Karpas-422 (cell line): ENCODE results near the gene AMZ1. TPM values are rescaled to one million over a fixed set of nuclear protein-coding genes. Genes with fewer than 3 reads are reported as not detected.

Experiments
- DNase-seq: peaks from one replicate; pipeline ENCODE4 v3.0.0-alpha.2; 2015
- H2AFZ ChIP-seq: fragments of 200-600 bp; sonication (generic); 2 replicates; pipeline ENCODE4 v1.6.1; 2014; ENCODE audit warnings: antibody characterized with exemption, low read length, mixed read lengths
- H3K27ac ChIP-seq: fragments of 200-600 bp; sonication (generic); 2 replicates; pipeline ENCODE4 v1.5.1; 2014; ENCODE audit warnings: mild to moderate bottlenecking, low read length, moderate library complexity
- H3K27me3 ChIP-seq: fragments of 200-600 bp; sonication (generic); 2 replicates; pipeline ENCODE4 v1.6.1; 2014; ENCODE audit warnings: low read length, mixed read lengths
- H3K36me3 ChIP-seq: fragments of 200-600 bp; sonication (generic); 2 replicates; pipeline ENCODE4 v1.6.1; 2014; ENCODE audit warnings: low read length, mixed read lengths; ENCODE audit not compliant: insufficient read depth
- H3K4me1 ChIP-seq: fragments of 200-600 bp; sonication (generic); 2 replicates; pipeline ENCODE4 v1.6.1; 2014; ENCODE audit warnings: mild to moderate bottlenecking, low read length, mixed read lengths
- H3K4me2 ChIP-seq: fragments of 200-600 bp; sonication (generic); 2 replicates; pipeline ENCODE4 v1.6.1; 2014; ENCODE audit warnings: low read length, low read depth, mild to moderate bottlenecking; ENCODE audit not compliant: poor library complexity, severe bottlenecking
- H3K4me3 ChIP-seq: fragments of 200-600 bp; sonication (generic); 2 replicates; pipeline ENCODE4 v1.5.1; 2014; ENCODE audit warnings: mild to moderate bottlenecking, antibody characterized with exemption, low read length, mixed read lengths
- H3K79me2 ChIP-seq: fragments of 200-600 bp; sonication (generic); 2 replicates; pipeline ENCODE4 v1.6.1; 2014; ENCODE audit warnings: mild to moderate bottlenecking, low read length, mixed read lengths
- H3K9ac ChIP-seq: fragments of 200-600 bp; sonication (generic); 2 replicates; pipeline ENCODE4 v1.6.0; 2014; ENCODE audit warnings: low read length
- H3K9me2 ChIP-seq: fragments of 200-600 bp; sonication (generic), shearing (Covaris generic); replicated peaks from 2 replicates; pipeline ENCODE4 v1.6.0; 2014; ENCODE audit warnings: mild to moderate bottlenecking, low read length, moderate library complexity; ENCODE audit not compliant: insufficient read depth
- H3K9me3 ChIP-seq: fragments of 300-700, 200-600 bp; sonication (generic); 2 replicates; pipeline ENCODE4 v1.6.1; 2014; ENCODE audit warnings: low read length, mixed read lengths
- H4K20me1 ChIP-seq: fragments of 200-600 bp; sonication (generic); 2 replicates; pipeline ENCODE4 v1.6.1; 2014; ENCODE audit warnings: mild to moderate bottlenecking, antibody characterized with exemption, low read length, low read depth; ENCODE audit not compliant: insufficient read depth
- total RNA-seq: library from RNA; depleted of rRNA; stranded (reverse); fragments of >200 nt; shearing (Covaris generic); gene quantifications from 2 replicates; pipeline ENCODE4 v1.2.3, GENCODE V29; 2014; ENCODE audit warnings: low replicate concordance

The AMZ1 gene
- total RNA-seq, 1 experiment from 2014 or later = not detected

GRCh38 chr7:2649139-2649838, 38.7 kb upstream of the AMZ1 start:
- H3K27me3 ChIP-seq = no peaks in the 10 kb centered on the region
- H3K9me3 ChIP-seq = no peaks in the 10 kb centered on the region
- H3K79me2 ChIP-seq = no peaks in the 10 kb centered on the region
- no peak overlapping the region for H3K4me3 ChIP-seq
- no peaks in the 10 kb centered on the region for H3K36me3 ChIP-seq
- no peak overlapping the region for H3K4me2 ChIP-seq
- no peak overlapping the region for H2AFZ ChIP-seq
- peaks cover 13% of the 10 kb centered on the region for H3K4me1 ChIP-seq
- no peaks in the 10 kb centered on the region for H4K20me1 ChIP-seq
- DNase-seq = no peak
- H3K27ac ChIP-seq = no peak overlapping the region
- no peak overlapping the region for H3K9ac ChIP-seq
- H3K9me2 ChIP-seq = no peaks in the 10 kb centered on the region

- no peaks in the 10 kb centered on the region for H3K9me2 ChIP-seq
- no peaks in the 10 kb centered on the region for H3K36me3 ChIP-seq
- H3K79me2 ChIP-seq = no peaks in the 10 kb centered on the region
- no peaks in the 10 kb centered on the region for H3K27me3 ChIP-seq
- no peak overlapping the region for H3K4me3 ChIP-seq
- H2AFZ ChIP-seq = no peak overlapping the region
- no peaks in the 10 kb centered on the region for H4K20me1 ChIP-seq
- DNase-seq = no peak
- H3K27ac ChIP-seq = no peak overlapping the region
- H3K4me1 ChIP-seq = peaks cover 7% of the 10 kb centered on the region
- no peaks in the 10 kb centered on the region for H3K9me3 ChIP-seq
- H3K9ac ChIP-seq = no peak overlapping the region
- H3K4me2 ChIP-seq = no peak overlapping the region
Measured at GRCh38 chr7:2649991-2650390, 38.0 kb upstream of the AMZ1 start.

DNA sequence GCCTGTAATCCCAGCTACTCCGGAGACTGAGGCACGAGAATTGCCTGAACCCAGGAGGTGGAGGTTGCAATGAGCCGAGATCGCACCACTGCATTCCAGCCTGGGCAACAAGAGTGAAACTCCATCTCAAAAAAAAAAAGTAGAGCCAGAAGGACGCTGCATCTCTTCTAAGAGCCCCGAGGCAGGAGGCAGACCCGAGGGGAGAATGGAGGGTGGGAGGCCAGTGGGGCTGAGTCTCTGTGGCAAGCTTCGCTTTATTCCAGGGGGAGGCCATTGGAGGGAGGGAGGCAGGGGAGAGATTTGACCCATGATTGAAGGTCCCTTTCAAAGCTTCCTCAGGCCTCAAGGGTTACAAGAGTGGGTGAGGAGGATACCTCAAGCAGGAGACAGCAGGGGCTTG, 37.6 kb upstream of the AMZ1 start:
- no peak overlapping the region for H3K27ac ChIP-seq
- H3K4me2 ChIP-seq = no peak overlapping the region
- H3K4me3 ChIP-seq = no peak overlapping the region
- H3K79me2 ChIP-seq = no peaks in the 10 kb centered on the region
- DNase-seq = no peak
- H4K20me1 ChIP-seq = no peaks in the 10 kb centered on the region
- H2AFZ ChIP-seq = no peak overlapping the region
- no peaks in the 10 kb centered on the region for H3K36me3 ChIP-seq
- H3K9me2 ChIP-seq = no peaks in the 10 kb centered on the region
- no peaks in the 10 kb centered on the region for H3K27me3 ChIP-seq
- H3K9me3 ChIP-seq = no peaks in the 10 kb centered on the region
- peaks cover 3% of the 10 kb centered on the region for H3K4me1 ChIP-seq
- H3K9ac ChIP-seq = no peak overlapping the region

- H4K20me1 ChIP-seq = no peaks in the 10 kb centered on the region
- H3K9ac ChIP-seq = no peak overlapping the region
- H3K4me3 ChIP-seq = no peak overlapping the region
- no peaks in the 10 kb centered on the region for H3K9me3 ChIP-seq
- no peaks in the 10 kb centered on the region for H3K4me1 ChIP-seq
- DNase-seq = peak; percentile 74
- no peaks in the 10 kb centered on the region for H3K79me2 ChIP-seq
- no peak overlapping the region for H3K4me2 ChIP-seq
- H3K27ac ChIP-seq = no peak overlapping the region
- no peak overlapping the region for H2AFZ ChIP-seq
- H3K9me2 ChIP-seq = no peaks in the 10 kb centered on the region
- no peaks in the 10 kb centered on the region for H3K27me3 ChIP-seq
- no peaks in the 10 kb centered on the region for H3K36me3 ChIP-seq
Measured at GRCh38 chr7:2651336-2651735, 36.7 kb upstream of the AMZ1 start.

GRCh38 chr7:2651847-2652735, 35.9 kb upstream of the AMZ1 start:
- no peaks in the 10 kb centered on the region for H3K36me3 ChIP-seq
- no peak overlapping the region for H3K27ac ChIP-seq
- no peak overlapping the region for H2AFZ ChIP-seq
- no peaks in the 10 kb centered on the region for H3K4me1 ChIP-seq
- H3K9me2 ChIP-seq = no peaks in the 10 kb centered on the region
- H4K20me1 ChIP-seq = no peaks in the 10 kb centered on the region
- H3K27me3 ChIP-seq = no peaks in the 10 kb centered on the region
- H3K9me3 ChIP-seq = no peaks in the 10 kb centered on the region
- no peaks in the 10 kb centered on the region for H3K79me2 ChIP-seq
- H3K4me2 ChIP-seq = no peak overlapping the region
- no peak overlapping the region for H3K4me3 ChIP-seq
- no peak for DNase-seq
- no peak overlapping the region for H3K9ac ChIP-seq

GRCh38 chr7:2652736-2653060, 35.3 kb upstream of the AMZ1 start:
- Histone ChIP-seq H2AFZ (no peak overlapping the region), H3K9ac (no peak overlapping the region), H3K9me3 (no peaks in the 10 kb centered on the region), H3K27me3 (no peaks in the 10 kb centered on the region), H3K4me2 (no peak overlapping the region), H3K4me3 (no peak overlapping the region), H3K27ac (no peak overlapping the region), H3K79me2 (no peaks in the 10 kb centered on the region), H3K9me2 (no peaks in the 10 kb centered on the region), H3K36me3 (no peaks in the 10 kb centered on the region), H4K20me1 (no peaks in the 10 kb centered on the region), H3K4me1 (no peaks in the 10 kb centered on the region)
- DNase-seq = no peak

GRCh38 chr7:2654059-2654458, 33.9 kb upstream of the AMZ1 start:
- no peaks in the 10 kb centered on the region for H3K27me3 ChIP-seq
- H3K9ac ChIP-seq = no peak overlapping the region
- H3K4me2 ChIP-seq = no peak overlapping the region
- H2AFZ ChIP-seq = no peak overlapping the region
- H3K4me3 ChIP-seq = no peak overlapping the region
- no peaks in the 10 kb centered on the region for H4K20me1 ChIP-seq
- H3K79me2 ChIP-seq = no peaks in the 10 kb centered on the region
- no peaks in the 10 kb centered on the region for H3K36me3 ChIP-seq
- DNase-seq = no peak
- no peaks in the 10 kb centered on the region for H3K4me1 ChIP-seq
- no peak overlapping the region for H3K27ac ChIP-seq
- H3K9me2 ChIP-seq = no peaks in the 10 kb centered on the region
- H3K9me3 ChIP-seq = no peaks in the 10 kb centered on the region

- no peaks in the 10 kb centered on the region for H3K36me3 ChIP-seq
- no peaks in the 10 kb centered on the region for H3K79me2 ChIP-seq
Measured at GRCh38 chr7:2655870-2656614, 32.0 kb upstream of the AMZ1 start.

More at GRCh38 chr7:2655870-2656614, 32.0 kb upstream of the AMZ1 start:
- Histone ChIP-seq H3K4me2 (no peak overlapping the region), H4K20me1 (no peaks in the 10 kb centered on the region), H3K9me2 (no peaks in the 10 kb centered on the region), H3K9ac (no peak overlapping the region), H3K9me3 (no peaks in the 10 kb centered on the region), H3K4me1 (no peaks in the 10 kb centered on the region), H3K4me3 (no peak overlapping the region), H3K27me3 (no peaks in the 10 kb centered on the region), H2AFZ (no peak overlapping the region), H3K27ac (no peak overlapping the region)
- DNase-seq = no peak
